ENCODE data around the gene LMO1. TPM values are rescaled to one million over a fixed set of nuclear protein-coding genes. Genes with fewer than 3 reads are reported as not detected.

Gene LMO1
- total RNA-seq, 2 donors from 2014 or later, result not detected

DNA sequence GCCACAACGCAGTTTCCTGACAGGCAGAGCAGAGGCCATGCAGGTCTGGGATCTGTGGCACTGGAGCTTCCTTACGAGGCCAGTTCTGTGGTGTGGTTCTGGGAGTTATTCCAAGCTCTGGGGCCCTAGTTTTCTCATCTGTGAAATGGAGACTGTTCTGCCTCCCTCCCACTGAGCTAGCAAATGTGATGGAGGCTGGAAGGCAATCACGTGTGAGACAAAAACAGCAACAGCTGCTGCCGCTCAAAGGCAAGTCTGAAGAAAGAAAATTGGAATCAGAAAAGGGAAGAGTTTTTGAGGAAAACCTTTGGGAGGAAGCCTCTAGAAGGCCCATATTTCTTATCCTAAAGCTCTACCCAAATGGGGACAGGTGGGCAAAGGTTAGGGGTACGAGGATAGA, 86.5 kb downstream of the LMO1 start:
- H3K27ac ChIP-seq, result no peak overlapping the region
- H3K4me1 ChIP-seq (replicated peaks), result no peaks in the 10 kb centered on the region
- DNase-seq (ENCODE audit: low spot score), result no peak
- H3K27me3 ChIP-seq (replicated peaks; ENCODE audit: insufficient read depth), result no peaks in the 10 kb centered on the region
- intact Hi-C loops (cut with DNase I), result no loop called here
- no peaks in the 10 kb centered on the region for H3K9me3 ChIP-seq
- H3K36me3 ChIP-seq, result no peaks in the 10 kb centered on the region
- TF ChIP-seq, protein P1, sequence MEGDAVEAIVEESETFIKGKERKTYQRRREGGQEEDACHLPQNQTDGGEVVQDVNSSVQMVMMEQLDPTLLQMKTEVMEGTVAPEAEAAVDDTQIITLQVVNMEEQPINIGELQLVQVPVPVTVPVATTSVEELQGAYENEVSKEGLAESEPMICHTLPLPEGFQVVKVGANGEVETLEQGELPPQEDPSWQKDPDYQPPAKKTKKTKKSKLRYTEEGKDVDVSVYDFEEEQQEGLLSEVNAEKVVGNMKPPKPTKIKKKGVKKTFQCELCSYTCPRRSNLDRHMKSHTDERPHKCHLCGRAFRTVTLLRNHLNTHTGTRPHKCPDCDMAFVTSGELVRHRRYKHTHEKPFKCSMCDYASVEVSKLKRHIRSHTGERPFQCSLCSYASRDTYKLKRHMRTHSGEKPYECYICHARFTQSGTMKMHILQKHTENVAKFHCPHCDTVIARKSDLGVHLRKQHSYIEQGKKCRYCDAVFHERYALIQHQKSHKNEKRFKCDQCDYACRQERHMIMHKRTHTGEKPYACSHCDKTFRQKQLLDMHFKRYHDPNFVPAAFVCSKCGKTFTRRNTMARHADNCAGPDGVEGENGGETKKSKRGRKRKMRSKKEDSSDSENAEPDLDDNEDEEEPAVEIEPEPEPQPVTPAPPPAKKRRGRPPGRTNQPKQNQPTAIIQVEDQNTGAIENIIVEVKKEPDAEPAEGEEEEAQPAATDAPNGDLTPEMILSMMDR (IDR thresholded peaks at IDR 0.05), result no peak
- TF ChIP-seq POLR2AphosphoS5 (IDR thresholded peaks at IDR 0.05) (no peak), POLR2A (IDR thresholded peaks at IDR 0.05) (no peak)
- H3K4me3 ChIP-seq, result no peak overlapping the region
- 52% methylated on average over 5 of the region's 5 CpGs for WGBS

Other genes with a start within 250 kb of the LMO1 start
- gene TUB, start 182.7 kb downstream of the LMO1 start, total RNA-seq, result 10 to 100 TPM in 1 of 2 donors, 1 to 10 TPM in 1; 9.2 to 14.5 TPM
- gene RIC3, start 94.9 kb downstream of the LMO1 start, total RNA-seq, result 10 to 100 TPM; 25.0 to 27.3 TPM

Measured in prostate gland (tissue), 2 donors.